HEK293 (cell line): ENCODE results near the gene TRIM62.
A peak's percentile ranks its signal among the peaks of the same experiment; 100 is the strongest.

ENCODE experiments used
- CTCF ChIA-PET: fragments of 350-600 bp; formaldehyde crosslinking; extraction: SDS; loops from one replicate; lab custom pipeline; 2021; ENCODE audit warnings: antibody characterized with exemption; lab: Yijun Ruan, JAX
- POLR2A ChIA-PET: fragments of 300-600 bp; formaldehyde crosslinking; extraction: SDS; loops from one replicate; lab custom pipeline; 2020; ENCODE audit warnings: antibody characterized with exemption, inconsistent platforms; lab: Yijun Ruan, JAX
- H3K27ac ChIP-seq: fragments of 200-500 bp; sonication (Bioruptor generic); 2 replicates; pipeline ENCODE4 v1.5.1; 2014; ENCODE audit warnings: low read depth, low read length, control low read depth, inconsistent platforms; ENCODE audit errors: extremely low read depth
- H3K36me3 ChIP-seq, 2 experiments: fragments of 200-500 bp in 1 of 2; sonication (Bioruptor generic) in 1 of 2; 1 replicate in 1 of 2; 2 replicates in 1 of 2; pipeline ENCODE4 v1.5.1; 2014 to 2017; ENCODE audit warnings: inconsistent platforms in 2 of 2, low read length in 2 of 2; ENCODE audit not compliant: control insufficient read depth in 2 of 2, insufficient read depth in 1 of 2
- H3K4me1 ChIP-seq: fragments of 200-500 bp; sonication (Bioruptor generic); 2 replicates; pipeline ENCODE4 v1.5.1; 2014; ENCODE audit warnings: mild to moderate bottlenecking, low read length, inconsistent platforms; ENCODE audit not compliant: control insufficient read depth, insufficient read depth
- H3K4me3 ChIP-seq: 2 replicates; pipeline ENCODE4 v1.5.1; 2011; ENCODE audit warnings: low read depth, mild to moderate bottlenecking, control low read depth, low read length, moderate library complexity
- H3K9me3 ChIP-seq: fragments of 200-500 bp; sonication (Bioruptor generic); 2 replicates; pipeline ENCODE4 v1.5.1; 2014; ENCODE audit warnings: low read depth, low read length, inconsistent platforms; ENCODE audit not compliant: control insufficient read depth, insufficient read depth
- BCL11B ChIP-seq: fragments of 450-650 bp; formaldehyde crosslinking; IDR thresholded peaks from 2 replicates; pipeline ENCODE4 v1.5.1; 2016; ENCODE audit warnings: low read depth, missing biosample characterization, missing genetic modification characterization
- EGR2 ChIP-seq: fragments of 450-650 bp; formaldehyde crosslinking; IDR thresholded peaks from 2 replicates; pipeline ENCODE4 v1.5.1; 2016; ENCODE audit warnings: low read depth, missing biosample characterization, missing genetic modification characterization
- HOXD13 ChIP-seq: sonication (generic); formaldehyde crosslinking; IDR thresholded peaks from 2 replicates; pipeline ENCODE4 v1.8.0; 2022; ENCODE audit warnings: missing genetic modification reagents, borderline replicate concordance
- MYNN ChIP-seq: fragments of 450-650 bp; formaldehyde crosslinking; IDR thresholded peaks from 2 replicates; pipeline ENCODE4 v1.5.1; 2016; ENCODE audit warnings: missing biosample characterization, missing genetic modification characterization, borderline replicate concordance
- SALL2 ChIP-seq: fragments of 450-650 bp; formaldehyde crosslinking; IDR thresholded peaks from 2 replicates; pipeline ENCODE4 v1.5.0; 2017; ENCODE audit warnings: missing biosample characterization, mild to moderate bottlenecking, missing genetic modification characterization, borderline replicate concordance
- ZFHX2 ChIP-seq: fragments of 450-650 bp; formaldehyde crosslinking; conservative IDR thresholded peaks from 2 replicates; pipeline ENCODE4 v1.5.1; 2016; ENCODE audit warnings: missing biosample characterization, missing genetic modification characterization
- ZNF140 ChIP-seq: fragments of 450-650 bp; formaldehyde crosslinking; IDR thresholded peaks from 2 replicates; pipeline ENCODE4 v1.5.1; 2016; ENCODE audit warnings: missing biosample characterization, missing genetic modification characterization
- ZNF146 ChIP-seq: fragments of 450-650 bp; formaldehyde crosslinking; IDR thresholded peaks from 2 replicates; pipeline ENCODE4 v1.5.1; 2016; ENCODE audit warnings: missing biosample characterization, missing genetic modification characterization
- ZNF341 ChIP-seq: fragments of 450-650 bp; formaldehyde crosslinking; IDR thresholded peaks from 2 replicates; pipeline ENCODE4; 2016; ENCODE audit warnings: low read depth, missing biosample characterization, missing genetic modification characterization
- ZNF560 ChIP-seq: fragments of 450-650 bp; formaldehyde crosslinking; IDR thresholded peaks from 2 replicates; pipeline ENCODE4 v1.5.1; 2017; ENCODE audit warnings: missing biosample characterization, missing genetic modification characterization, borderline replicate concordance
- ZSCAN30 ChIP-seq: fragments of 450-650 bp; IDR thresholded peaks from 2 replicates; pipeline ENCODE4 v1.5.1; 2018; ENCODE audit warnings: missing biosample characterization, mild to moderate bottlenecking, missing genetic modification characterization, moderate library complexity
- TF ChIP-seq, protein P1 (sequence below): fragments of 450-650 bp; formaldehyde crosslinking; IDR thresholded peaks from 2 replicates; pipeline ENCODE4 v1.5.1; 2016; ENCODE audit warnings: missing biosample characterization, missing genetic modification characterization
- TF ChIP-seq, protein P2 (sequence below): fragments of 450-650 bp; formaldehyde crosslinking; IDR thresholded peaks from 2 replicates; pipeline ENCODE4 v1.5.1; 2017; ENCODE audit warnings: missing biosample characterization, missing genetic modification characterization
- TF ChIP-seq, protein P3 (sequence below): fragments of 450-650 bp; formaldehyde crosslinking; IDR thresholded peaks from 2 replicates; pipeline ENCODE4 v1.5.1; 2016; ENCODE audit warnings: missing biosample characterization, missing genetic modification characterization
- TF ChIP-seq, protein P4 (sequence below): fragments of 450-650 bp; formaldehyde crosslinking; IDR thresholded peaks from 2 replicates; pipeline ENCODE4; 2016; ENCODE audit warnings: missing biosample characterization, missing genetic modification characterization
- TF ChIP-seq, protein P5 (sequence below): sonication (generic); formaldehyde crosslinking; IDR thresholded peaks from 2 replicates; pipeline ENCODE4 v1.8.1; 2022; ENCODE audit warnings: mild to moderate bottlenecking, moderate library complexity, missing genetic modification reagents

TRIM62 gene

DNA sequence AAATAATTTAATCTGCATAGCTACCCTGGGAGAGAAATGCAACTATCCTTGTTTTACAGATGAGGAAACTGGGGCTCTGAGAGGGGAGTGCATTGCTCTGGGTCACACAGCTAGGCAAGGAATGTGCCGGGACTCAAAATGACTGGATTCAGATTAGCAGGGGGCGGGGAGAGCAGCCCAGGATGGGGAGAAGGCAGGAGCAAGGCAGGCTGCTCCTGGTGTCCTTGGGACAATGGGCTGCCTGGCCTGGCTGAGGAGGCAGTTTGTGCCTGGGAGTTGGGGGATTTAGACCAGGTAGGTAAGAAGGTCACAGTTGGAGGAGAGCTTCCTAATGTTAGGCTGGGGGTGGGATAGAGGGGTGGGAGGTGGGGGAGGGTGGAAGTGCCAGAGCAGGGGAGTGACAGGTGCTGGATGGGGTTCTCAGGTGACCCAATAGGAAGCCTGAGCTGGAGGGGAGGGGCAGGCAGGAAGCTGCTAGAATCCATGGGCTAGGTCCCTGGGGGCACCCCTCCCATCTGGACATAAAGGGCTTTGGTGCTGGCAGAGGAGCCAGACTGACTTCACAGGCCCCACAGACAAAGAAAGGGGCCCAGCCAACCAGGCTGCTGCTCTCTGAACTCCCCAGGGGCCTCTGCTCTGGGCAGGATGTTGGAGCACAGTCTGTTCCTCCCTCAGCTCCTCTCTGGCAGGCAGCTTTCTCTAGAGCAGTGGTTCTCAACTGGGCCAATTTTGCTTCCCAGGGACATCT lies 29.0 kb downstream of the TRIM62 start (continued):
- TF ChIP-seq, protein P1, sequence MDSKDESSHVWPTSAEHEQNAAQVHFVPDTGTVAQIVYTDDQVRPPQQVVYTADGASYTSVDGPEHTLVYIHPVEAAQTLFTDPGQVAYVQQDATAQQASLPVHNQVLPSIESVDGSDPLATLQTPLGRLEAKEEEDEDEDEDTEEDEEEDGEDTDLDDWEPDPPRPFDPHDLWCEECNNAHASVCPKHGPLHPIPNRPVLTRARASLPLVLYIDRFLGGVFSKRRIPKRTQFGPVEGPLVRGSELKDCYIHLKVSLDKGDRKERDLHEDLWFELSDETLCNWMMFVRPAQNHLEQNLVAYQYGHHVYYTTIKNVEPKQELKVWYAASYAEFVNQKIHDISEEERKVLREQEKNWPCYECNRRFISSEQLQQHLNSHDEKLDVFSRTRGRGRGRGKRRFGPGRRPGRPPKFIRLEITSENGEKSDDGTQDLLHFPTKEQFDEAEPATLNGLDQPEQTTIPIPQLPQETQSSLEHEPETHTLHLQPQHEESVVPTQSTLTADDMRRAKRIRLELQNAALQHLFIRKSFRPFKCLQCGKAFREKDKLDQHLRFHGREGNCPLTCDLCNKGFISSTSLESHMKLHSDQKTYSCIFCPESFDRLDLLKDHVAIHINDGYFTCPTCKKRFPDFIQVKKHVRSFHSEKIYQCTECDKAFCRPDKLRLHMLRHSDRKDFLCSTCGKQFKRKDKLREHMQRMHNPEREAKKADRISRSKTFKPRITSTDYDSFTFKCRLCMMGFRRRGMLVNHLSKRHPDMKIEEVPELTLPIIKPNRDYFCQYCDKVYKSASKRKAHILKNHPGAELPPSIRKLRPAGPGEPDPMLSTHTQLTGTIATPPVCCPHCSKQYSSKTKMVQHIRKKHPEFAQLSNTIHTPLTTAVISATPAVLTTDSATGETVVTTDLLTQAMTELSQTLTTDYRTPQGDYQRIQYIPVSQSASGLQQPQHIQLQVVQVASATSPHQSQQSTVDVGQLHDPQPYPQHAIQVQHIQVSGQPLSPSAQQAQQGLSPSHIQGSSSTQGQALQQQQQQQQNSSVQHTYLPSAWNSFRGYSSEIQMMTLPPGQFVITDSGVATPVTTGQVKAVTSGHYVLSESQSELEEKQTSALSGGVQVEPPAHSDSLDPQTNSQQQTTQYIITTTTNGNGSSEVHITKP: 0 out of 2 replicates have a peak, but pooled peaks have one; percentile 27
- TF ChIP-seq, protein P2, sequence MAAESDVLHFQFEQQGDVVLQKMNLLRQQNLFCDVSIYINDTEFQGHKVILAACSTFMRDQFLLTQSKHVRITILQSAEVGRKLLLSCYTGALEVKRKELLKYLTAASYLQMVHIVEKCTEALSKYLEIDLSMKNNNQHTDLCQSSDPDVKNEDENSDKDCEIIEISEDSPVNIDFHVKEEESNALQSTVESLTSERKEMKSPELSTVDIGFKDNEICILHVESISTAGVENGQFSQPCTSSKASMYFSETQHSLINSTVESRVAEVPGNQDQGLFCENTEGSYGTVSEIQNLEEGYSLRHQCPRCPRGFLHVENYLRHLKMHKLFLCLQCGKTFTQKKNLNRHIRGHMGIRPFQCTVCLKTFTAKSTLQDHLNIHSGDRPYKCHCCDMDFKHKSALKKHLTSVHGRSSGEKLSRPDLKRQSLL (tag by site-specific recombination): peak; percentile 74; the same call in 1 of the 2 replicates
- no peak for TF ChIP-seq SALL2
- no peak for TF ChIP-seq HOXD13 (CRISPR knock-in tag)
- no peak for TF ChIP-seq ZNF140 (tag by site-specific recombination)
- no peak for TF ChIP-seq BCL11B (tag by site-specific recombination)
- TF ChIP-seq, all 188 proteins: peak for 5

DNA sequence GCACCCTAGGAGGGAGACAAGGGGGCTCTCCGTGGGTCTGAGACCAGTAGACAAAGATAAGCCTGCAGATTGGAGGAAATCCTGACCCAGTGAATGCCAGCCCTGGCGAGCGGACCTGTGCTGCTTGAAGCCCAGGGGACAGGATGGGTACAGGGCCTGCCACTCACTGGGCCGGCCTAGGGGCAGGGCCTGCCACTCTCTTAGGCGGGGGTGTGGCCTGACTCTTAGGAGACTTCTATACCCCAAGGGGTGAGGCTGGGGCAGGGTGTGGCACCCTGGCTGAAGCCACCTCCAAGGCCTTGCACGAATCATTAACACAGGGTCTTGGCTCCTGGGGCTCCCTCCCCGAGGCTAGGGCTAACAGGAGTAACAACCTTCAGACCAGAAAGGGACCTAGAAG lies 30.7 kb downstream of the TRIM62 start:
- Histone ChIP-seq H3K36me3 (peaks cover 0 to 13% of the 10 kb centered on the region in 2 experiments; a peak in 1 of 3 replicates), H3K4me3 (no peak overlapping the region), H3K27ac (no peak overlapping the region), H3K4me1 (peaks cover 5% of the 10 kb centered on the region; the same call in 1 of the 2 replicates), H3K9me3 (no peaks in the 10 kb centered on the region)
- ChIA-PET CTCF (interaction anchor here (0.7 to 2.0 kb wide), 4 partner anchors 13 to 305 kb away, joined by 3 to 7 read pairs (median 5); no protein-coding TSS in a partner anchor), POLR2A (interaction anchor here (1.4 kb wide), 1 partner anchor 31 kb away, joined by 3 read pairs; the partner anchor contains the start of gene TRIM62)
- no peak for TF ChIP-seq SALL2
- TF ChIP-seq, protein P3, sequence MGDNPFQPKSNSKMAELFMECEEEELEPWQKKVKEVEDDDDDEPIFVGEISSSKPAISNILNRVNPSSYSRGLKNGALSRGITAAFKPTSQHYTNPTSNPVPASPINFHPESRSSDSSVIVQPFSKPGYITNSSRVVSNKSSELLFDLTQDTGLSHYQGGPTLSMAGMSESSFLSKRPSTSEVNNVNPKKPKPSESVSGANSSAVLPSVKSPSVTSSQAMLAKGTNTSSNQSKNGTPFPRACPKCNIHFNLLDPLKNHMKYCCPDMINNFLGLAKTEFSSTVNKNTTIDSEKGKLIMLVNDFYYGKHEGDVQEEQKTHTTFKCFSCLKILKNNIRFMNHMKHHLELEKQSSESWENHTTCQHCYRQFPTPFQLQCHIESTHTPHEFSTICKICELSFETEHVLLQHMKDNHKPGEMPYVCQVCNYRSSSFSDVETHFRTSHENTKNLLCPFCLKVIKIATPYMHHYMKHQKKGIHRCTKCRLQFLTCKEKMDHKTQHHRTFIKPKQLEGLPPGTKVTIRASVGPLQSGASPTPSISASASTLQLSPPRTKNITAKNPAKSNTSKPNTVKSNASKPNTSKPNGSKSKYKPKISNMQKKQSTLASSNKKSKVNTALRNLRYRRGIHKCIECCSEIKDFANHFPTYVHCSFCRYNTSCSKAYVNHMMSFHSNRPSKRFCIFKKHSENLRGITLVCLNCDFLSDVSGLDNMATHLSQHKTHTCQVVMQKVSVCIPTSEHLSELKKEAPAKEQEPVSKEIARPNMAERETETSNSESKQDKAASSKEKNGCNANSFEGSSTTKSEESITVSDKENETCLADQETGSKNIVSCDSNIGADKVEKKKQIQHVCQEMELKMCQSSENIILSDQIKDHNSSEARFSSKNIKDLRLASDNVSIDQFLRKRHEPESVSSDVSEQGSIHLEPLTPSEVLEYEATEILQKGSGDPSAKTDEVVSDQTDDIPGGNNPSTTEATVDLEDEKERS (tag by site-specific recombination): no peak
- TF ChIP-seq, protein P1: peak; percentile 78

DNA sequence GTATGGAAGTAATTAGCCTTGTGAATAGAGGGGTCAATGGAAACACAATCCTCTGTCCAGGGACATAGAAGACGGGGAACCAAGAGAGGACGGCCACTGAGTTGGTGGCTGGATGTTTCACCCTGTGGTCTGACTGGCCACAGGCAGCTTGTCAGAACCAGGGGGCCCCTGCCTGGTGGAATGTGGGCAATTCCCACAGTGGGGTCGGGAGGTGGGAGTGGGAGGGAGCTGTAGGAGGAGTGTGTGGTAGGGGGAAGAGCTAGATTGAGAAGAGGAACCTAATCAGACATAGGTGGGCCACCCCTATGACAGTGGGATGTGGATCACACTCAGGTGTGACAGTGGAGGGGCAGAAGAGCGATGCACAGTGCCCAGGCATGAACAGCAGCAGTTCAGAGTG lies 31.3 kb downstream of the TRIM62 start:
- Histone ChIP-seq H3K27ac (no peak overlapping the region), H3K36me3 (peaks cover 0 to 13% of the 10 kb centered on the region in 2 experiments; a peak in 1 of 3 replicates), H3K9me3 (no peaks in the 10 kb centered on the region), H3K4me3 (no peak overlapping the region), H3K4me1 (peaks cover 5% of the 10 kb centered on the region; the same call in 1 of the 2 replicates)
- ChIA-PET POLR2A (no interaction called here), CTCF (interaction anchor here (1.0 to 1.8 kb wide), 3 partner anchors 9 to 145 kb away, joined by 3 to 7 read pairs (median 5); no protein-coding TSS in a partner anchor)
- peak; percentile 67 for TF ChIP-seq ZFHX2 (tag by site-specific recombination)
- TF ChIP-seq ZSCAN30: no peak
- TF ChIP-seq, protein P4, sequence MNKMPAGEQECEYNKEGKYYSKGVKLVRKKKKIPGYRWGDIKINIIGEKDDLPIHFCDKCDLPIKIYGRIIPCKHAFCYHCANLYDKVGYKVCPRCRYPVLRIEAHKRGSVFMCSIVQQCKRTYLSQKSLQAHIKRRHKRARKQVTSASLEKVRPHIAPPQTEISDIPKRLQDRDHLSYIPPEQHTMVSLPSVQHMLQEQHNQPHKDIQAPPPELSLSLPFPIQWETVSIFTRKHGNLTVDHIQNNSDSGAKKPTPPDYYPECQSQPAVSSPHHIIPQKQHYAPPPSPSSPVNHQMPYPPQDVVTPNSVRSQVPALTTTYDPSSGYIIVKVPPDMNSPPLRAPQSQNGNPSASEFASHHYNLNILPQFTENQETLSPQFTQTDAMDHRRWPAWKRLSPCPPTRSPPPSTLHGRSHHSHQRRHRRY (tag by site-specific recombination): no peak
- no peak for TF ChIP-seq MYNN (tag by site-specific recombination)
- peak; percentile 46 for TF ChIP-seq ZNF341 (tag by site-specific recombination)
- TF ChIP-seq ZNF560 (tag by site-specific recombination): no peak
- TF ChIP-seq ZNF146 (tag by site-specific recombination): no peak
- TF ChIP-seq, protein P5, sequence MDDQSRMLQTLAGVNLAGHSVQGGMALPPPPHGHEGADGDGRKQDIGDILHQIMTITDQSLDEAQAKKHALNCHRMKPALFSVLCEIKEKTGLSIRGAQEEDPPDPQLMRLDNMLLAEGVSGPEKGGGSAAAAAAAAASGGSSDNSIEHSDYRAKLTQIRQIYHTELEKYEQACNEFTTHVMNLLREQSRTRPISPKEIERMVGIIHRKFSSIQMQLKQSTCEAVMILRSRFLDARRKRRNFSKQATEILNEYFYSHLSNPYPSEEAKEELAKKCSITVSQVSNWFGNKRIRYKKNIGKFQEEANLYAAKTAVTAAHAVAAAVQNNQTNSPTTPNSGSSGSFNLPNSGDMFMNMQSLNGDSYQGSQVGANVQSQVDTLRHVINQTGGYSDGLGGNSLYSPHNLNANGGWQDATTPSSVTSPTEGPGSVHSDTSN (CRISPR knock-in tag): no peak
- TF ChIP-seq EGR2: peak; percentile 66; the same call in 1 of the 2 replicates
